NCI-H1436 (cell line): ENCODE results near the gene SMCO3.
A peak's percentile ranks its signal among the peaks of the same experiment; 100 is the strongest.

Experiments
- DNase-seq: peaks from one replicate; lab custom pipeline; 2025; lab: John Stamatoyannopoulos, UW

Gene SMCO3

DNA sequence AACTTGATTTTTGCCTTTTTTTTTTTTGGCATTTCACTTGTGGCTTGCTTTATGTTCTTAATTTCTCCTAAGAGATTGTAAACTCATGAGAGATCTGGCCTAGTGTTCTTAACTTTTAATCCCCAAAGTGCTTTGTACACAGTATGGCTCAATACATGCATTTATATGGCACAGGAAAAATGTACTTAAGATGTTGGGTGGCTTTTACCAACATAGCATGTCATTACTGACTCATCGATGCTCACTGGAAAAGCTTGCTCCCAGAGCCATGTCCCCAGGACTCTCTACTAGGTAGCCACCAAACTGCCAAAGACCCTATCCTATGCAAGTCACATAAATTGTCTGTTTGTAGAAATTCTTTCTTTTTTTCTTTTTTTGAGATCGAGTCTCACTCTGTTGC lies 13.1 kb upstream of the SMCO3 start:
- DNase-seq, result no peak

DNA sequence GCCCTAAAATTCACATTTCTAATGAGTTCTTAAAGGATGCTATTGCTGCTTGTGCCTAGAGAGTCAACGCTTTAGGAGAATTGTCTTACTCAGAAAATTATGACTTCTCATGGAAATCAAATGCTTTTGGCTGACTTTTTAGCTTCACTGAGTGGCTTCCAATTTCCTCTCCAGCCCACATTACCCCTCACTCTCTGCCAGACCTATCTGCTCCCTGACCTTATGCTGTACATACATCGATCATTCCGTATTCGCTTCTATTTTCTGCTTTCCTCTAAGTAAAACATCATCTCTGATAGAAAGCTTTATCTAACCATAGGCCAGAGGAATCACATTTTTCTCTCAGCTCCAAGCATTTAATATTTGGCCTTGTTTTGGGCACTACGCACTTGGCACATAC lies 12.5 kb upstream of the SMCO3 start:
- no peak for DNase-seq

DNA sequence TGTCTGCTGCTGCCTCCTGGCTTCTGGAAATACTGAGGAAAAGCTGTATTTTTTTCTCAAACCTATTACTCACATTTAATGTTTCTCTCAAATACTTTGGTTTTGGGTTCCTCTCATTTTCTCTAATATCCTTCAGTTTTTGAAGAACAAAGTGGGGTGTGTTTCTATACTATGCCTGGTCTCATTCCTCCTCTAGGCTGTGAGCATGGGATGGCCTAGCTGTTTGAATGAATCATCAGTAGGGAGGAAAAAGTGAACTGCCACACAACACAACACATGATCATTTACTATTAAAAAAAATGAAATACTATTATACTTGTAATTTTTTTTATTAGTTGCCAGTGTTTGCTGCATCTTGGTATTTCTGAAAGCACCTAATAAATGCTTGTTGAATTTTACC lies 11.3 kb upstream of the SMCO3 start:
- DNase-seq, result no peak

DNA sequence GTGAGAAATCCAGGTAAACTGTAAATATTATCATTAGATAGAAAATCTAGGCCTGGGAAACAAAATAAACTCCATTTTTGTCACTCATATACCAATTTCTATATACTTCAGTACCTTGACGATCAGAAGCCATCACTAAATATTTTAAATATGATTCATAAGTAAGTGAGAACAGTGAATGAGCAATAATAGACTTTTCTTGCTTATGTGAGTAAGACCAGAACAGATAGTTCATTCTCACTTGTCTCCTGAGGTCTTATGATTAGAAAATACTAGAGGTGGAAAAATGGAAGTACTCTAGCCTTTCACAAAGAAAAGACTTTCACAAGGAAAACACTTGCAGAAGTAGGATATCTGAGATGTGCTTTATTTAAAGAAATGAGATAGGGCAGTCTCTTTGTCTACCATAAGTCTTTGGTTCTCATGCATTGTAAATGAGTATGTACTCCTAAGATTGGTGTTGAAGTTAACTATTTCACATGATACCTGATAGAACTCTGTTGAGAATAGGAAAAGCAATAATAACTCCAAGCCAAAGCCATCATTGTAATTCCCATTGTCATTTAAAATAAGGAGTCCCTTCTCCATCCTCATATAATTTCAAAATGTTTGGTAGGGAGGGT lies 10.1 kb upstream of the SMCO3 start:
- no peak for DNase-seq

DNA sequence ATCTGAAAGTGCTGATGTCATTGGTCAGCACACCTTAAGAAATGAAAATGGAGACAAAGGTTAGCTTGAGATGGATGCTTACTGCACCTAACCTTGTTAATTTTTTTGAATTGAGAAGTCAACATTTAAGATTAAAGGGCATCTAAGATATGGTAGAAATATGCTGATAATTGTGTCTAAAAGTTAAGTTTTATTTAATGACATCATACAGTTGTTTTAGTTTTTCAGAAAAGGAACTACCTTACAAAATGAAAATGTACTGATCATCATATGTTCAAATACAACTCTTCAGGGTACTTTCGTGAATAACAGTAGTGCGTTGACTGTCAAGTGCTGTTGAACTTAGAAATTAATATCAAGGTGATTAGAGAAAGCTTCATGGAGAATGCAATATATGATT lies 2.5 kb downstream of the SMCO3 start:
- no peak for DNase-seq

DNA sequence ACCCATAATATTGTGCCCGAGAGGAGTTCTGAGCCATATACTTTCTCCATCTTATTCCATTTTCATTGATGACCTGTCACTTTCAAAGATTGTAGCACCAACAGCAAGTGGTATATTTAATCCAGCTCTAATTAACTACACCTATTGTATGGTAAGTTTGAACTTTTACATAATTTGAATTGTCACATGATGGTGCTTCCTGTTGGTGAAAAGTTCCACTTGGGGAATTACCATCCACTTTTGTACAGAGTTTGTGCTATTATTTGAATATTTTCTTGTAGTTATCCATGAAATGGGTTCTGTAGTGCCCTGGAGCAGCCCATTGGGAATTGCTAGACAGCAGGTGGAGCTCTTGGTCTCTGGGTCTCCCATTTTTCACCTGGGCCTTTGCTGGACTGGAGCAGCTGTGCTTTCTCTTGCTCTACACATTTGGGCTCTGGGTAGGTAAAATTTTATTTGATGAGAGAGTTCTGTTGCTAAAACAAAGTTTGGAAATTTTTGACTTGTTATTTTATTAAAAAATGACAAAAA lies 3.0 kb downstream of the SMCO3 start:
- DNase-seq, result peak; percentile 14

DNA sequence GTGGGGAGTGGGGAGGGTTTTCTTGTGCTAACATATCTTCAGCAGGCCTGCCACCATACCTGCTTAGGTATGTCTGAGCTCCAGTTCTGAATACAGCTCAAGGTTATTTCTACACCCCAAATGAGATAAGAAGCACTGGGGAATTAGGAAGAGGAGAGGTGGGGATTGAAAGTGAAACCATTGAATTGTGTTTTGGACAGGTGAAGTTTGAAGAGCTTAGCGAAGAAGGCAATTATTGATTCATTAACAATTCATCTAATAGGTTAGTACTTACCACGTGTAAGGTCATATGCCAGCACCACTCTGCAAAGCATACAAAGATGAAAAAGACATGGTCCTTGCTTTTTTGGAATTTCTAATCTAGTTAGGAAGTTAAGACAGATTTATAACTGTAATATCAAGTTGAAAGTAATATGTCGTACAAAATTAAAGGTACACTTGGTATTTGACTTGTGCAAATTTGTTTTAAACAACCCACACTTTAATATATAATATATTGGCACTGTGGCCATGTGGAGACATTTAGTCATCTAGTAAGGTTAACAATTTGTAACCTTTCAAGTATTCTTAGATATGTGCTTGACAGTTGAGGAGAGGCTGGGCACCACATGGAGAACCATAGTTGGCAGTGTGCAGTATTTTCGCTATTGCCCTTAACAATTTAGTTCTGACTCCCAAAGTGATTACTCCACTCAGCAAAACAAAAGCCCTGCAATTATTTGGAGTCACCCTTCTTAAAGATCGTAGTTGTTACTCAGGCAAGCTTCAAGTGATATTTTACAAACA lies 3.6 kb downstream of the SMCO3 start:
- no peak for DNase-seq

DNA sequence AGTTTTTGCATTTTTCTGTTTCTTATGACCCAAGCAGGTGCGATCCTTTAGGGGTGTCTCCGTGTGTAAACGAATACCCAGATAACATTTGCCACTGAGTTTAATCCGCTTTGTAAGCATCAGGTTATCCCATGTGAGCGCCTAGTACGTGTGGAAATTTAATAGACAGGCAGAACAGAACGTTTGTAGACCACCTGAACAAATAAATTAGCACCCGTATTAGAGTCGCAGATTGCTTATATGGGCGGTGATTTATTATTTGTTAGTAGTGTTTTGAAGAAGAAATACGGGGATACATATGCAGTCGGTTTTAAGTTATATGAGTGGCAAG lies 10.2 kb downstream of the SMCO3 start:
- no peak for DNase-seq

DNA sequence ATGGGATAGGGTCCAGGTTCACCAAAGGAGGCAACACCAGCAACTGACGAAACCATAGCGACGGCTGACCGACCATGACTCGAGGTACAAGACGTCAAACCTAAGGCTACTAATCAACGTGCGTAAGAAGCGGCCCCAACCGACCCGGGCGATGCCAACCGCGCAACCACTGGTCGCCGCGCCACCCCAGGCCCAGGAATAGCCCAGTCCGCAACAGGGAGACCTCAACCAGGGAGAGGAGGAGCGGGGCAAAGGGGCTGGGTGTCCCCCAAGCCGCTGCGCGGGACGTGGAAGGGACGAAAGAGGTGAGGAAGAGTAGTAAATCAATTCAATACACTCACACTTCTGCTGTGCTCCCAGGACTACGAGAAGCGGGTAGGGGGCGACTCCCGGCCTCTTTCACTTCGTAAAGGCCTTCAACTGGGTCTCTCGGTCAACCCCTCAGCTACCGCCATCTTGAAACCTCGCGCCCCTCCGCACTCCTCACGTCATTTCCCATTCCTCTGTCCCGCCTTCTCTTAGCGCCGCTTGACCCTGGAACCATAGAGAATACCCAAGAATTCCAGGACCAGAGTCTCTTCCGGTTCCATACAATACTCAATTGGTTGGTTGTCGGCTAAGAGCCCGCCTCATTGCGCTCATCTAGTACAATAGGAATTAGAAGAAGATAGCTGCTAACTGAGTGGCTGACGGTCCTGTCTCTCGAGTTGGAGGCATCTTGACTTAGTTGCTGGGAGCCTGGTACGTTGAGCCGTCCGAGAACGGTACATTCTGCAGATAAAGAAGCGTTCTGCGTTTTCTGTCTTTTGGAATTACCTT lies 10.8 kb downstream of the SMCO3 start, which contains the start of the genes C12orf60 and WBP11:
Gene C12orf60, plus strand, starts transcription at position 660 of the 819 bp plus-strand sequence. CDS start 19,266 bp downstream, outside the sequence.
Gene WBP11, minus strand, starts transcription at position 468 of the 819 bp plus-strand sequence. CDS start 2,095 bp downstream, outside the sequence.
- peak; percentile 98 for DNase-seq

DNA sequence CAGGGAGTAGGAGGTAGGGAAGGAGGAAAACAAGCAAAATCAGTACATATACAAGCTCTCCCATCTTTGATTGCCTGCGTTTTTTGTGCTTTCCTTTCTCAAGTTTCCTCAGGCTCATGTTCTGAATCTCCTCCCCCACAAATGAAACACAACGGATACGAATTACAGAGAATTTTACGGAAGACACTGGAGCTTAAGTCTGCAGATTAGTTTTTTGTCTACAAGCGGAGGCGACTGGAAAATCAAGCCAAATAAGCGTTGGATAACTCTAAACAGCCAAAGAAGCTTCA lies 11.3 kb downstream of the SMCO3 start:
- DNase-seq, result no peak

DNA sequence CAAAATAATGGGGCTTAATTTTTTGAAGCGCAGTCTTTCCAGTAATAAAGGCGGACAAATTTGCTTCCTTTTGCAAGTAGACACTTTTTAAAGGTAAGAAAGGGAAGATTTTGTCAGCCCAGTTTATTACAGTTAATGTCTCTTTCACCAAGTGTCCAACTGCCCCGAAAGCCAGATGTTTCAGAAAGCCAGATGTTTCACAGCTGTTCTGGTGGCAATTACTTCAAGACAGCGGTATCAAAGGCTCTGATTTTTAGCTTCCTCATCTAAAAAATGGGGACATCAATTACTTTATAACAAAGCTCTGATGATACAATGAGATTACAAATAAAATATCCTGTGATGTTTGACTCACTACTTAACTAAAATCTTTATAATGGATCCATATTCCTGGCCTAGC lies 11.7 kb downstream of the SMCO3 start:
- DNase-seq, result no peak

DNA sequence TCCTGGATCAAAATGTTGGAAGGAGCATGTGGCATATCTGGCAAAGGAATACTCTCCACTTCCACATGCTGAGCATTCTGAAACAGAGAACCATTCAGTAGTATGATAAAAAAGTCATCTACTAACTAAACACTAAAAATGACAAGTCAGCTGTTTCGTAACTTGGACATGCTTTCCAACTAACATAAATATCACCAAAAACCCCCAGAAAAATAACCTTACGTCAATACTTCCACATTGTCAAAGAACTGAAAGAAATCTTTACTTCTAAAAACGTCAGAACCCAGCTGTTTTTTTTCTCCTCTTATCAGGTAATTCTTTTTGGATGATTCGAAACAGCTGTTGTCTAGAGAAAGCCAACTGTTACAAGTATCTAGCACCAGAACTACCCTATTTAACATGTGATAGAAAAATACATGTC lies 18.9 kb downstream of the SMCO3 start:
- no peak for DNase-seq

DNA sequence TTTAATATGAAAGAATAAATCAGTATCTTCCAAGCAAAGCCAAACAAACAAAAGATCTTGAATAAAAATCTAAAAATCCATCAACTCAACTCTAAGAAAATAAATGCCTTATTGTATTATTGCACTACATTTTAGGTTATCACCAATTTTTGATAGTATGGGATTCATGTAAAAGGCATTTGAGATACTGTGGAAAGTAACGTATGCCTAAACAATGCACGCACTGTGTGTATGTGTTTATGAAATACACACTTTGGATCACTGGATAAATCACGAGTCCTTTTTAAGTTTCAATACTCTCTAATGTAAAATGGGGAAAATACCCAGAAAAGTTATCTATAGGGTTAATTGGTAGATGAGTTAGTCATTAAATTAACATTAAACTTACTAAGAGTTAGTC lies 28.4 kb downstream of the SMCO3 start:
- no peak for DNase-seq

DNA sequence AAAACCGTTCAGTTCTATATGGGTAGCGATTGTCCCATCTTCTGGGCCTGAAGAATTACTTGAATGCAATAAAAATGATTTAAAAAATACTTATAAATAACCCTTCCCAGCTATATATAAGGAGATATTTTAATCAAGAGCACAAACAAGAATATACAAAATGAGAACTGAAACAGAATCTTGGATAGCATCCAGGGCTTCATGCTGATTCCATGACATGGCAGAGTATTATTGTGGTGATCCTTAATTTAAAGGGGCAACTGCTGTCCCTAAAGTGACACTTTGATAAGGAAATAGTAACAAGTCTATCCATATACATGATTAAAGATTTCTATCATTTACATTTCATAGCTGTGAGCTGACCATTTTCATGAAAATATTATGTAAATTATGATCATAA lies 29.5 kb downstream of the SMCO3 start:
- DNase-seq, result no peak

DNA sequence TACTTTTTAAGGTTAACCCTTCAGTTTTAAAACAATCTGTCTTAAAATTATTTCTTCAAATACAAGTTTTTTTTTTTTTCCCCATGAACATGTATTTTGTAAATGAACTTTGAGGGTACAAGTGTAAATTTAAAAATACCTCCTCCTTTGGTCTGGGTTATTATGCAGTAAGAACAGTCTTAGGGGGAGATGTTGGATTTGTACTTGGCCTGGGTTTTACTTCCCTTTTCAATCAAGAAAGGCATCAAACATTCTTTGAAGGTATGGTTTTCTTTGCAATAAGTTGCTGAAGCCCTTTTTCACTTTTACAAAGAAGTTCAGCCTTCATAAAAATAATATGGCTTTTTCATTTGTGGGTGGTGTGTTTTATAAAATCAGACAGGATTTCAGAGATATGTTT lies 31.2 kb downstream of the SMCO3 start:
- DNase-seq, result no peak

DNA sequence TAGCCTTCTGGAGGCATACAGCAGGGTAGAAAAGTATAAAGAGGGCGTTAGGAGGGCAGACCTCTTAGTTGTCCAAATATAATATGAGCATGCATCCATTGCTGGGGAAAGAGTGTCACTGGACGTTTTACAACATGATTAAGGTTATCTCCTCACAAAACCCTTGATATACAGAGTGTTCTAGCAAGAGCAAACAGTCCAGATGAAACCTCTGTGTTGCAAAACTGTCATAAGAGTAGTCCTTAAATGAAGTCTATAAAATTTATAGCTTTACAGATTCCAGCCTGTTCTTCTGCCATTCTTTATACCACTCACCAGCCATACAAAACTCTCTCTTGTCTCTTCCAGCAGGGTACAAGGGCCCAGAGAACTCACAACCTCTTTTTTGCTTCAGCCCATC lies 32.4 kb downstream of the SMCO3 start:
- no peak for DNase-seq

DNA sequence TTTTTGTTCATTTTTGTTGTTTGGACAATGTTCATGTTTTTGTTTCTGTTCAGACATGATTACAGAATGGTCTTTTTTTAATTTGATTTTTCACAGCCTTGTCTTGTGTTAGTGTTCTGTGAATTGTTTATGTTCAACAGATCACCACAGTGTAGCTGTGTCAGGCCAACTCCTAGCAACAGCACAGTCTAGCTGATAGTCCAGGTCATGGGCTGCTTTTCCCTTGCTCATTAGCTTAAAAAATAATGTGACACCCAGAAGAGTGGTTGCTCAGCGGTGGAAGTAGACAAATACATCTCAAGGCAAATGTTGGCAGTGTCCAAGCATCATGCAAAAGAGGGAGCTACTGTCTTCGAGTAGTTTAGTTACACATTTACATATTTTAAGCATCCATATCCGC lies 33.1 kb downstream of the SMCO3 start:
- DNase-seq, result no peak

DNA sequence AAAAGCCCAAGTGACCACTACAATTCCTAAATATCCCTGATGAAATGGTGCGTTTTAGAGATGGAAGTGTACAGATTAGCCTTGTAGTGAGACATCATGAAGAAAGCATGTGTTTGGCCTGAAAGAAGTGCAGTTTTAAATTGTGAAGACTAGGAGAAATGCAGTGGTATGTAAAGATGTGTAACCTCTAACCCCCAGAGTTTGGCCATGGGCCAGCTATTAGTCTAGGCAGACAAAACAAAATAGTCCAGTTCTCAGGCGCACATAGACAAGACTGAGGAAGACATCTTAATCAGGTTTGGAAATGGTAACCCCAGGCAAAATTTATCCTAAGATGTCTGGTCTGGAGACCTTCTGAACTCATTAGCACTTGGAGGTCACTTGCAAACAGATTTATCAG lies 34.1 kb downstream of the SMCO3 start:
- DNase-seq, result no peak

DNA sequence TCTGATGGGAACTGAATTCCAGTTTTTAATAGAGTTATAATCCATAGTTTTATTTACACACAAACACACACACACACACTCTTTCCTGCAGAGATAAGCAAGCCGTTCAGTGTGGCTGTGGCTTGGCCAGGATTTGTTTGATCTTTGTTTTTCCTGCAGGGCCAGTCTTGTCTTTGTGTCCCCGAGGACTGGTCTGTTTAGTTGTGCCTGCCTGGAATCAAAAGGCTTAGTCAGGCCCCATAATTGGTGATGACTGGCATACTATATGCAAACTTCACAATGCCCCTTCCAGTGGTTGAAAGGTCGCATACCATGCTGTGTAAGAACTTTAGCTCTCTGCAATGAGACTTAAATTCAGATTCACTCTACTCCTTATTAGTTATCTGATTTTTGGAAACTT lies 36.7 kb downstream of the SMCO3 start:
- no peak for DNase-seq

DNA sequence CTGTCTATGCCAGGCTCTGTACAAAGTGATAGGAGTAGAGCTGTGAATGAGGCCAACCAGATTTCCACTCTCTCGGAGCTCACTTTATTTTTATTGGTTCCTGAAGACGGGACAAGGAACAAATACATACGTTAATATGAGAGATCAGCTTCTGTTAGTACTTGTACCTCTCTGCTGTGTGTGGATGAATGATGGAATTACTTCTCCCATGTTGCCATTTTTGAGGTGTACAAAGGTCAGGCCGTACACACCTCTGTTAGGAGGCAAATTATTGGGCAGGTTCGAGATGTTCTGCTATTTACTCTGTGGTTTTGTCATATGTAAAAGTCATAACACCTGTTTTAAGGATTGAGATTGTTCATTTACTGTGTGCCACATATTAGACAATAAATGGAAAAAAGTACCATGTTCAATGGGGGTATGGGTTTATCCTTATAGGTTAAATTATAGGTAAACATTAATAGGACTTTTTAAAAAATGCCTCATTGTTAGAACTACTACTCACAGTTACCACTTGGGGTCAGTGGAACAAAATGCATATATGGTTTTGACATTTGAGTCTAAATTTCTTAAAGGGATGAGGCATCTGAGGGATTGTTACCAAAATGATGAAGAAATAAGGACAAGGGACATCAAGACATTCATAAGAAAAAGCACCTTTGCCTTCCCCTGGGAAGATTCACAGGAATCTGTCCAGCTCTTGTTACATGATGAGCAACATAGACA lies 37.6 kb downstream of the SMCO3 start:
- no peak for DNase-seq

DNA sequence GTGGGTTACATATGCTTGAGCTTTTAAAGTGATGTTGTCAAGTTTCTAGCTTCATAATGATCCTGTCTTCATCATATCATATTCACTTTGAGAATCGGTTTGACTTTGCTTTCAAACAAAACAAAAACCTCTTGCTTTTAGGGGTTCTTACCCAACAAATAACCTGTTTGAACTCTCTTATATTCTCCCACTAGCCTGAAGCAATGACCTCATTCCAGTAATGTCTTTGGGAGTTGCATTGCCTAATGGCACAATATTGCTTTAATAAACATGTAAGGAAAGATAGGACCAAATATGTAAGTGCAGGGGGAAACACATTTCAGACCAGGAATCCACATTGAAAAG lies 38.4 kb downstream of the SMCO3 start:
- DNase-seq, result no peak

DNA sequence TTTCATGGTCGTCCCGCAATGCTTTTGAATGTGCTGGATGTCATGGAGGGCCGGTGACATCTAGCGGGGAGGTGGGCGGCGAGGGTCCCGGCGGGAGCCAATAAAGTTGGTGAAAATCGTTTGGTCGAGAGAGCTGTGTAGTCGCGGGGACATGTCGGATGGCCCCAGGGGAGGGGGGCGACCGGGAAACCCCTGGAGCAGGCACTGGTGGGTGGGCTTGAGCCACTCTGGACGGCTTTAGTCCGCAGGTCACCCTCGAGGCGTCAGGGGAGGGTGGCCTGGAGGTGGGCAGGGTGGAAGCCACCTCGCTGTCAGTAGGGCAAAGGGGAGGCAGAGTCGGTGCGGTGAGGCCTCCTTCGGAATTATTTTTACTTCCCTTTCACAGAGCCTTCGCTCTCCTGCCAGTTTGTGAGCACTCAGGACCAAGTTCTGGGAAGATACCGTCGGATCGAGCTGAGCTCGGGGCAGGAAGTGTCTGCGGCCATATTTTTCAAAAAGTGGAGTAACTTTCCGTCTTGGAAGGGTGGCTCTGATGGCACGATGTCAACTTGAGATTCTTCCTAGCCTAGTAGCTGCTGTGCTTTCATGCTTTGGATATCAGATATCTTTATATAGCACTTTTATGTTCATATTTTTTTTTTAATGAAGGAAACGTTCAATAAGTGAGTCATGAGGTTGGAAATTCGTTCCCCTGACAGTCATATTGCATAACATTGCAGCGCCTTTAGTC lies 38.9 kb downstream of the SMCO3 start:
- DNase-seq, result no peak
